H1 (cell line): ENCODE measurements around the gene TIAM2. TPM values are rescaled to one million over a fixed set of nuclear protein-coding genes. Genes with fewer than 3 reads are reported as not detected.
A peak's percentile ranks its signal among the peaks of the same experiment; 100 is the strongest.

Experiments
- CTCF ChIA-PET: fragments of 300-600 bp; sonication (Branson Sonifier 250); formaldehyde crosslinking; loops from one replicate; lab custom pipeline; 2021; ENCODE audit not compliant: partially characterized antibody; lab: Charles Lee
- POLR2A ChIA-PET: fragments of 300-600 bp; sonication (Branson Sonifier 250); formaldehyde crosslinking; loops from one replicate; lab custom pipeline; 2021; ENCODE audit warnings: inconsistent platforms; ENCODE audit not compliant: partially characterized antibody; lab: Charles Lee
- DNase-seq, 2 experiments: peaks; one replicate each; pipeline versions ENCODE4 v3.0.0 to v3.0.0-alpha.2; 2010 to 2022; ENCODE audit warnings: low spot score in 2 of 2, low read depth in 1 of 2, mixed read lengths in 1 of 2
- FAIRE-seq: peaks from 2 replicates; lab custom pipeline; 2011; peaks lifted over from hg19 to GRCh38; lab: Jason Lieb, UNC
- H2AFZ ChIP-seq: 2 replicates; pipeline ENCODE4 v1.8.1; 2012; ENCODE audit warnings: low read length, inconsistent platforms
- H2AK5ac ChIP-seq: 2 replicates; pipeline ENCODE4 v1.6.1; 2013; ENCODE audit warnings: low read depth, low read length
- H2BK120ac ChIP-seq: replicated peaks from 2 replicates; pipeline ENCODE3; 2013; ENCODE audit warnings: low read depth, low read length, inconsistent platforms
- H2BK12ac ChIP-seq: 2 replicates; pipeline ENCODE4 v1.6.1; 2013; ENCODE audit warnings: low read depth, low read length
- H2BK15ac ChIP-seq: 2 replicates; pipeline ENCODE4 v1.6.1; 2013; ENCODE audit warnings: low read length
- H2BK20ac ChIP-seq: 2 replicates; pipeline ENCODE4 v1.6.1; 2013; ENCODE audit warnings: low read length
- H2BK5ac ChIP-seq: 2 replicates; pipeline ENCODE4 v1.6.1; 2013; ENCODE audit warnings: low read depth, low read length
- H3K14ac ChIP-seq: 2 replicates; pipeline ENCODE4 v1.6.1; 2013; ENCODE audit warnings: inconsistent platforms; ENCODE audit not compliant: insufficient read length
- H3K18ac ChIP-seq: 2 replicates; pipeline ENCODE4 v1.6.1; 2013; ENCODE audit warnings: low read length; ENCODE audit errors: extremely low read depth
- H3K23ac ChIP-seq: 2 replicates; pipeline ENCODE4 v1.6.1; 2013; ENCODE audit warnings: inconsistent platforms; ENCODE audit not compliant: insufficient read length
- H3K23me2 ChIP-seq: 2 replicates; pipeline ENCODE4 v1.6.1; 2013; ENCODE audit warnings: low read depth, low read length
- H3K27ac ChIP-seq: 2 replicates; pipeline ENCODE4 v1.6.1; 2011; ENCODE audit warnings: low read depth, low read length, inconsistent platforms
- H3K27me3 ChIP-seq, 4 experiments: replicated peaks in 1 of 4; 1 replicate in 1 of 4; 2 replicates in 3 of 4; pipeline versions ENCODE4 v1.6.1 to v1.8.1; 2011 to 2013; ENCODE audit warnings: low read length in 3 of 4, mild to moderate bottlenecking in 3 of 4, inconsistent platforms in 2 of 4, mixed read lengths in 2 of 4, moderate library complexity in 1 of 4; ENCODE audit not compliant: control insufficient read depth in 3 of 4, insufficient read depth in 3 of 4; ENCODE audit errors: extremely low read depth in 1 of 4
- H3K36me3 ChIP-seq, 4 experiments: 2 replicates each; pipeline versions ENCODE4 v1.6.1 to v1.8.1; 2011 to 2013; ENCODE audit warnings: mild to moderate bottlenecking in 4 of 4, low read length in 3 of 4, moderate library complexity in 2 of 4, control low read depth in 1 of 4, inconsistent platforms in 1 of 4; ENCODE audit not compliant: insufficient read depth in 4 of 4, control insufficient read depth in 2 of 4
- H3K4ac ChIP-seq: replicated peaks from 2 replicates; pipeline ENCODE3; 2013; ENCODE audit warnings: low read length, low read depth, mixed read lengths, inconsistent platforms; ENCODE audit not compliant: insufficient read length
- H3K4me1 ChIP-seq, 4 experiments: replicated peaks in 1 of 4; 1 replicate in 1 of 4; 2 replicates in 3 of 4; pipeline versions ENCODE4 v1.6.1 to v1.8.1; 2011 to 2013; ENCODE audit warnings: low read length in 3 of 4, inconsistent platforms in 2 of 4, mixed read lengths in 1 of 4; ENCODE audit not compliant: insufficient read depth in 4 of 4, control insufficient read depth in 3 of 4
- H3K4me2 ChIP-seq, 2 experiments: 2 replicates each; pipeline versions ENCODE4 v1.6.1 to v1.8.1; 2011 to 2013; ENCODE audit warnings: low read depth in 2 of 2, low read length in 2 of 2, control low read depth in 1 of 2, inconsistent platforms in 1 of 2, mild to moderate bottlenecking in 1 of 2; ENCODE audit not compliant: insufficient read depth in 1 of 2
- H3K4me3 ChIP-seq, 4 experiments: fragments of 200-600, 300-600 bp in 1 of 4; sonication (generic), shearing (Covaris generic), sonication (Bioruptor Twin) in 1 of 4; 2 replicates each; pipeline versions ENCODE4 v1.5.1 to v1.8.1; 2011 to 2016; ENCODE audit warnings: low read length in 4 of 4, low read depth in 3 of 4, control low read depth in 2 of 4, inconsistent platforms in 2 of 4, mild to moderate bottlenecking in 2 of 4, mixed read lengths in 1 of 4, moderate library complexity in 1 of 4; ENCODE audit not compliant: insufficient read depth in 2 of 4; ENCODE audit errors: extremely low read depth in 1 of 4
- H3K56ac ChIP-seq: replicated peaks from 2 replicates; pipeline ENCODE3; 2013; ENCODE audit warnings: low read depth, mild to moderate bottlenecking, mixed read lengths, low read length, inconsistent platforms; ENCODE audit not compliant: insufficient read length
- H3K79me1 ChIP-seq: 2 replicates; pipeline ENCODE4 v1.6.1; 2013; ENCODE audit warnings: low read depth, low read length, control low read depth
- H3K79me2 ChIP-seq, 2 experiments: 2 replicates each; pipeline versions ENCODE4 v1.6.1 to v1.8.1; 2012 to 2013; ENCODE audit warnings: low read length in 2 of 2, mild to moderate bottlenecking in 2 of 2, inconsistent platforms in 1 of 2; ENCODE audit not compliant: insufficient read depth in 2 of 2, control insufficient read depth in 1 of 2
- H3K9ac ChIP-seq, 4 experiments: replicated peaks in 1 of 4; 1 replicate in 1 of 4; 2 replicates in 3 of 4; pipeline versions ENCODE4 v1.6.1 to v1.8.1; 2011 to 2013; ENCODE audit warnings: low read depth in 3 of 4, low read length in 3 of 4, control low read depth in 2 of 4, mild to moderate bottlenecking in 2 of 4, moderate library complexity in 2 of 4, inconsistent platforms in 1 of 4; ENCODE audit errors: extremely low read depth in 1 of 4
- H3K9me3 ChIP-seq, 2 experiments: 2 replicates each; pipeline versions ENCODE4 v1.6.1 to v1.8.1; 2012 to 2013; ENCODE audit warnings: mild to moderate bottlenecking in 2 of 2, moderate library complexity in 2 of 2, control low read depth in 1 of 2, inconsistent platforms in 1 of 2, low read depth in 1 of 2, low read length in 1 of 2, mixed read lengths in 1 of 2; ENCODE audit not compliant: insufficient read depth in 2 of 2
- H4K20me1 ChIP-seq, 2 experiments: replicated peaks in 1 of 2; 2 replicates each; pipeline versions ENCODE3 to v1.8.1; 2011 to 2013; ENCODE audit warnings: inconsistent platforms in 2 of 2, low read length in 2 of 2, mild to moderate bottlenecking in 1 of 2; ENCODE audit not compliant: insufficient read depth in 2 of 2, control insufficient read depth in 1 of 2
- H4K5ac ChIP-seq: 2 replicates; pipeline ENCODE4 v1.6.1; 2013; ENCODE audit warnings: low read length, low read depth, mixed read lengths, inconsistent platforms; ENCODE audit not compliant: insufficient read length
- H4K8ac ChIP-seq: 2 replicates; pipeline ENCODE4 v1.8.0; 2013; ENCODE audit warnings: mild to moderate bottlenecking, moderate library complexity, low read length, inconsistent platforms; ENCODE audit not compliant: insufficient read depth; ENCODE audit errors: extremely low read depth
- H4K91ac ChIP-seq: replicated peaks from 2 replicates; pipeline ENCODE3; 2013; ENCODE audit warnings: low read length, mixed read lengths, inconsistent platforms; ENCODE audit not compliant: insufficient read length
- BACH1 ChIP-seq: IDR thresholded peaks from 2 replicates; pipeline ENCODE4 v1.6.1; 2012; ENCODE audit warnings: low read length, improper control_type of control experiment
- CBX8 ChIP-seq: fragments of 300-800, 300-1000 bp; sonication (generic); IDR thresholded peaks from 2 replicates; pipeline ENCODE4 v1.7.1; 2016; ENCODE audit warnings: low read depth, low read length, borderline replicate concordance
- HDAC6 ChIP-seq: IDR thresholded peaks from one replicate; pipeline ENCODE4 v1.7.1; 2012; ENCODE audit warnings: low read depth, mild to moderate bottlenecking, inconsistent platforms, low read length, moderate library complexity
- POLR2AphosphoS5 ChIP-seq: IDR thresholded peaks from 2 replicates; pipeline ENCODE4 v1.6.1; 2011; ENCODE audit warnings: low read depth, low read length
- WGBS, 2 experiments: shearing (Covaris generic) in 1 of 2; methylation state at CpG; one replicate each; pipeline versions ENCODE4 v1.1.6 to v1.1.7; 2013 to 2015; ENCODE audit warnings: low lambda C conversion rate in 2 of 2, mixed read lengths in 2 of 2, inconsistent platforms in 1 of 2, low coverage in 1 of 2, missing lambda C conversion rate in 1 of 2; ENCODE audit not compliant: insufficient replicate concordance in 2 of 2, insufficient coverage in 1 of 2, insufficient read length in 1 of 2; ENCODE audit errors: extremely low coverage in 1 of 2, missing lambda C conversion rate in 1 of 2; 5-methylcytosine and 5-hydroxymethylcytosine counted together
- polyA plus RNA-seq, 7 experiments: library from polyadenylated mRNA; depleted of rRNA in 3 of 7; stranded (reverse) in 5 of 7; unstranded in 2 of 7; fragments of >200 nt in 5 of 7; fragments of 200-250 nt in 2 of 7; gene quantifications; 1 replicate in 5 of 7; 2 replicates in 1 of 7; 4 replicates in 1 of 7; pipeline versions ENCODE4 v1.2.1 to v1.2.3, GENCODE V29; 2011 to 2013; ENCODE audit warnings: missing spikeins in 2 of 7, mixed read lengths in 2 of 7
- total RNA-seq: library from RNA; stranded (reverse); fragmentation: NEBNext Ultra II Directional; extraction: Animal tissue kit (Norgen Biotek cat#: 25700); gene quantifications from 2 replicates; pipeline ENCODE4 v1.2.1, GENCODE V29; 2021

The TIAM2 gene
- total and polyA plus RNA-seq, 2 of the 8 experiments (the other 6 are each of a cell fraction or from before 2014, with no cell fraction given) = 7.4 to 23.9 TPM

DNA sequence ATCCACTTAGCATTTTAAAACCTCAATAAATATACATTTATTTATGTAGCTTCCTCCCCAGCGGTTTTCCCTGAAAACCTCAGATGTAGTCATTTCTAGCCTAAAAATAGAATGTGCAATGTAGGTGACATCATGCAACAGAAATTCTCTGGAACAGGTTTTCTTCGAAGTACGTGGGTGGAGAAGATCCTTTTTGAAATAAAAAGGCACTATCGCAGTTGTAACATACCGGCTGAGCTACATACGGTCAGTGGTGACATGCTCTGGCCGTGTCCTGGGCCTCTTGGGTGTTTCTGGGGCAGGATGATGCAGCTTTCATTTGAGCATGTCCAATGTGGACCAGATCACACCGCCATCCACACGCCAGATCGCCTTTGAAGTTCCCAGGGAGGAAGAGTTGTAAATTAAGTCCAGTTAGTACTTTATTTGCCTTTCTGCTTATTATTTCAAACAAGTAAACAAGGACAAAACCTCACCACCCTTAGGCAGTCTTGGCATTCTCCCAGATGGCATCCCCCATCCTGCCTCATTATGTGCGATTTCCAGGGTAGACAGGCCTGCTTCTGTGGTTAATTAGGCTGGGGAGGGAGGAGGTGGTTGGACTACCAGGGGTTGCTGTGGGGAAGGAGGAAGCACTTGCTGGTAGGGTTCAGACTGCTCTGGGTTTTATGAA, 159.2 kb downstream of the TIAM2 start:
- no peak for TF ChIP-seq POLR2AphosphoS5
- TF ChIP-seq CBX8 = no peak
- no peak for TF ChIP-seq HDAC6
- TF ChIP-seq BACH1 = no peak
- no peaks in the 10 kb centered on the region for H3K27me3 ChIP-seq
- no peak overlapping the region for H2AK5ac ChIP-seq
- H3K4me1 ChIP-seq = peaks cover 0 to 8% (median 2%) of the 10 kb centered on the region in 4 experiments; a peak in 5 of 7 replicates
- H3K23me2 ChIP-seq = no peaks in the 10 kb centered on the region; the same call in 1 of the 2 replicates
- no peaks in the 10 kb centered on the region for H3K9me3 ChIP-seq
- no peak overlapping the region for H3K56ac ChIP-seq
- H4K5ac ChIP-seq = no peak overlapping the region
- no peak overlapping the region for H3K14ac ChIP-seq
- POLR2A ChIA-PET = interaction anchor here (1.8 kb wide), 1 partner anchor 34 kb away, joined by 5 read pairs; no protein-coding TSS in a partner anchor
- no peak overlapping the region for H3K9ac ChIP-seq
- H3K18ac ChIP-seq = no peak overlapping the region
- no peak for FAIRE-seq
- peaks cover 0 to 4% (median 0%) of the 10 kb centered on the region in 4 experiments; a peak in 2 of 8 replicates for H3K36me3 ChIP-seq
- no peaks in the 10 kb centered on the region; the same call in 1 of the 2 replicates for H3K79me1 ChIP-seq
- no peak overlapping the region for H2BK20ac ChIP-seq
- WGBS, 2 experiments = 93% methylated on average over 11 of the region's 11 CpGs; no CpG with 5 or more reads in 1 of the 2 experiments
- H4K91ac ChIP-seq = no peak overlapping the region
- H2BK120ac ChIP-seq = no peak overlapping the region
- 0 out of 4 replicates have a peak, but pooled peaks cover 0 to 2% of the 10 kb centered on the region in 2 experiments for H3K79me2 ChIP-seq
- H2BK12ac ChIP-seq = peak overlapping the region; percentile 11; the same call in 1 of the 2 replicates
- H2AFZ ChIP-seq = no peak overlapping the region
- no peak overlapping the region for H4K8ac ChIP-seq
- no peak overlapping the region for H3K23ac ChIP-seq
- CTCF ChIA-PET = interaction anchor here (0.5 to 3.1 kb wide), 9 partner anchors 10 to 282 kb away, joined by 3 to 22 read pairs (median 3); no protein-coding TSS in a partner anchor
- H3K27ac ChIP-seq = no peak overlapping the region
- H2BK15ac ChIP-seq = no peak overlapping the region
- H4K20me1 ChIP-seq = peaks cover 0 to 2% of the 10 kb centered on the region in 2 experiments
- no peak overlapping the region for H3K4me3 ChIP-seq
- H3K4me2 ChIP-seq = no peak overlapping the region
- H2BK5ac ChIP-seq = no peak overlapping the region
- H3K4ac ChIP-seq = no peak overlapping the region
- no peak for DNase-seq
